Gastrocnemius medialis (tissue), 4 donors: ENCODE data around the gene HUS1B.

ENCODE experiments used
- POLR2A ChIP-seq, 2 donors: fragments of 450-650 bp; IDR thresholded peaks; one replicate each; pipeline ENCODE4 v1.6.1; 2017; ENCODE audit warnings: antibody characterized with exemption in 2 of 2, mild to moderate bottlenecking in 2 of 2, moderate library complexity in 2 of 2
- TF ChIP-seq, protein P1 (sequence below), 5 experiments: fragments of 450-650 bp in 3 of 5; fragments of 200-600 bp in 2 of 5; sonication (generic) in 2 of 5; IDR thresholded peaks in 4 of 5; conservative IDR thresholded peaks in 1 of 5; 1 replicate in 4 of 5; 2 replicates in 1 of 5; pipeline ENCODE4 v1.5.1; 2016 to 2019; ENCODE audit warnings: antibody characterized with exemption in 5 of 5, mild to moderate bottlenecking in 3 of 5, moderate library complexity in 3 of 5

DNA sequence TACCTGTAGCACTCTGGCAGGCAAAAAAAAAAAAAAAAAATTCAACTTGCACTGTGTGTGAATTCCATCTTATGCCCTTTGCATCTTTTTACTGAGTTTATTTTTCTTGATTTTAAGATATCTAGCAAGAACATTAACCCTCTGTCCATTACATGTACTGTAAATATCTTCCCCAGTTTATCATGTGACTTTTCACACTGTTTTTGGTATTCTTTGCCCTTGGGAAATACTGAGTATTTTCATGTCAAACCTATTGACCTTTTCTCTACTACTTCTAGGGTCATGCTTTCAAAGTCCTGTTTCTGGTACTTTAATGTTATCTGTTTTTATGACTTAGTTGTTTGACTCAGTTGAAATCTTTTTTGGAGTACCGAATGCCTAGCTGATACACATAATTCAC is 843 bp upstream of the HUS1B start:
- TF ChIP-seq, protein P1, sequence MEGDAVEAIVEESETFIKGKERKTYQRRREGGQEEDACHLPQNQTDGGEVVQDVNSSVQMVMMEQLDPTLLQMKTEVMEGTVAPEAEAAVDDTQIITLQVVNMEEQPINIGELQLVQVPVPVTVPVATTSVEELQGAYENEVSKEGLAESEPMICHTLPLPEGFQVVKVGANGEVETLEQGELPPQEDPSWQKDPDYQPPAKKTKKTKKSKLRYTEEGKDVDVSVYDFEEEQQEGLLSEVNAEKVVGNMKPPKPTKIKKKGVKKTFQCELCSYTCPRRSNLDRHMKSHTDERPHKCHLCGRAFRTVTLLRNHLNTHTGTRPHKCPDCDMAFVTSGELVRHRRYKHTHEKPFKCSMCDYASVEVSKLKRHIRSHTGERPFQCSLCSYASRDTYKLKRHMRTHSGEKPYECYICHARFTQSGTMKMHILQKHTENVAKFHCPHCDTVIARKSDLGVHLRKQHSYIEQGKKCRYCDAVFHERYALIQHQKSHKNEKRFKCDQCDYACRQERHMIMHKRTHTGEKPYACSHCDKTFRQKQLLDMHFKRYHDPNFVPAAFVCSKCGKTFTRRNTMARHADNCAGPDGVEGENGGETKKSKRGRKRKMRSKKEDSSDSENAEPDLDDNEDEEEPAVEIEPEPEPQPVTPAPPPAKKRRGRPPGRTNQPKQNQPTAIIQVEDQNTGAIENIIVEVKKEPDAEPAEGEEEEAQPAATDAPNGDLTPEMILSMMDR (IDR thresholded peaks at IDR 0.05 in 4 of 5, conservative IDR thresholded peaks at IDR 0.05 in 1 of 5), result no peak
- TF ChIP-seq POLR2A (IDR thresholded peaks at IDR 0.05), result no peak
